ENCODE measurements around the gene SLC25A21.

Gene SLC25A21

GRCh38 chr14:36647824-36648753 lies 524.3 kb downstream of the SLC25A21 start:
- peak; percentile 38 for DNase-seq (ENCODE audit: low read depth)

DNA sequence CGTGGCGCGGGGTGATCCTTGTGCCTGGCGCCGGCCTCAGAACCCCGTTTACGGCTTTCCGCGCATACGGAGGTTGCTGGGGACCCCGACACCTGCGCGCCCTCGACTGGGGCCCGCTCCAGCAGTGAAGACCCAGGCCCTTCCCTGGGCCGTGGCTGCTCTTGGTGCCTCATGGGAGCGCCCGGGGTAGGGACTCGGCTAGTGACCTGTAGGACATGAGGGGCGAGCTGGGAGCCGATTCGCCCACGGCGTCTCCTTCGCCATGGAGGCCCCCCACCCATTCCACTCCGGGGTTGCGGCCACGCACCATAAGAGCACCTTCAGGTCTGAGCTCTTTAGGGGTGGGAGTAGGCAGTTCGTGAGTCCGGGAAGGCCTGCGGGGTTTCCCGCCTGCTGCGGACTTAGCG lies 525.0 kb downstream of the SLC25A21 start:
- DNase-seq (ENCODE audit: low read depth), result no peak

DNA sequence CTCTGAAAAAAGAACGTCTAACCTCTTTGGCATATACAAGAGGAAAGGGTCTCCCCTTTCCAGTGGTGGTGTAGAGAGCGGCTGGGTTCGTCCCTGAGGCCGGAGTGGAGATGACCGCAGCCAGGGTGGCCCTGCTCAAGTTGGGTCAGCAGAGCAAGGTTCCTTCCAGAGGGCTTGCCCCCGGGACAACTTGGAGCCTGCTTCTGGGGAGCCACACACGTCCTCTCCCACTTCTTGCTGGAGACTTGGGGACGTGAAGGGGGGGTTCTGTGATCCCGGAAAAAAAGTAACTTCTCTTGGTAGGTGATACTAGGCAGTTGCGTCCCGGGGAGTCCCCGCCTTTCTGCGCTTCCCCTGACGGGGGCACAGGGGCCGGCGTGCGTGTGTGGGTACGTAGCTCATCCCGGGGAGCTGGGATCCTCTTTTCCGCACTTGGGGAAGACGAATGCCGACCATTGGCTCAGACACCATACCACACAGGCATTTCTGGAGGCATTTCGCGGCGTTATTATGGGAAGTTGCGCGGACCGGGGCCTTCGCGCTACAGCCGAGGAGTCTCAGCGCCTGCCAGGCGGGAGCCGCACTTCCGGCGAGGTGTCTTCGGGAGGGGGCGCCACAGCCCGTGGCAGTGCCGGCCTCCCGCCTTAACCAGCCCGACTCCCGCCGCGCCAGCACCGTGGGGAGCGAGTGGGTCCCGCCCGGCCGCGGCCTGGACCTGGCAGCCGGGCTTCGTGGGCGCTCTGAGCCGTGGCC lies 525.6 kb downstream of the SLC25A21 start:
- no peak for DNase-seq (ENCODE audit: low read depth)

GRCh38 chr14:36633580-36633979 lies 538.8 kb downstream of the SLC25A21 start:
- no peak for DNase-seq (ENCODE audit: low read depth)
